ENCODE results near the gene PARP4. TPM values are rescaled to one million over a fixed set of nuclear protein-coding genes. Genes with fewer than 3 reads are reported as not detected.
"Not testable (repeated sequence)": the region's sequence is repeated elsewhere in the genome, so short reads cannot be mapped to it uniquely, and the experiment has no call there.

PARP4 gene
- total RNA-seq, 4 donors from 2014 or later: 17.0 to 31.6 (median 27.8) TPM

GRCh38 chr13:24506698-24507335, 5.8 kb downstream of the PARP4 start:
- TF ChIP-seq POLR2A (IDR thresholded peaks at IDR 0.05): no peak
- TF ChIP-seq CTCF (IDR thresholded peaks at IDR 0.05): no peak
- intact Hi-C loops (cut with DNase I; ENCODE audit: low total_unique reads): no loop called here
- WGBS, 2 donors: 96 to 97% methylated on average over 42 to 49 of the region's 50 CpGs
- no peak overlapping the region for H3K4me3 ChIP-seq (ENCODE audit: low read depth, poor library complexity, severe bottlenecking)
- DNase-seq (ENCODE audit: low spot score in 2 of 2): no peak

GRCh38 chr13:24506283-24506682, 6.3 kb downstream of the PARP4 start:
- 95 to 98% methylated on average over 6 of the region's 6 CpGs for WGBS, 2 donors
- DNase-seq (ENCODE audit: low spot score in 2 of 2); H3K4me3 ChIP-seq (ENCODE audit: low read depth, poor library complexity, severe bottlenecking); intact Hi-C loops (cut with DNase I; ENCODE audit: low total_unique reads): not testable (repeated sequence)

- no peak overlapping the region for H3K4me3 ChIP-seq (ENCODE audit: low read depth, poor library complexity, severe bottlenecking)
- no peak for TF ChIP-seq CTCF (IDR thresholded peaks at IDR 0.05)
- TF ChIP-seq POLR2A (IDR thresholded peaks at IDR 0.05): no peak
- DNase-seq (ENCODE audit: low spot score in 2 of 2): no peak
- intact Hi-C loops (cut with DNase I; ENCODE audit: low total_unique reads): no loop called here
- 95 to 98% methylated on average over 20 of the region's 20 CpGs for WGBS, 2 donors
Measured at GRCh38 chr13:24505756-24506155, 6.8 kb downstream of the PARP4 start.

GRCh38 chr13:24505256-24505655, 7.3 kb downstream of the PARP4 start:
- H3K4me3 ChIP-seq (ENCODE audit: low read depth, poor library complexity, severe bottlenecking): no peak overlapping the region
- TF ChIP-seq CTCF (IDR thresholded peaks at IDR 0.05) (no peak), POLR2A (IDR thresholded peaks at IDR 0.05) (no peak)
- intact Hi-C loops (cut with DNase I; ENCODE audit: low total_unique reads): no loop called here
- 84 to 95% methylated on average over 8 of the region's 8 CpGs for WGBS, 2 donors
- no peak for DNase-seq (ENCODE audit: low spot score in 2 of 2)

GRCh38 chr13:24503379-24503696, 9.2 kb downstream of the PARP4 start:
- intact Hi-C loops (cut with DNase I; ENCODE audit: low total_unique reads): no loop called here
- TF ChIP-seq POLR2A (IDR thresholded peaks at IDR 0.05): no peak
- TF ChIP-seq CTCF (IDR thresholded peaks at IDR 0.05): no peak
- WGBS, 2 donors: 84 to 90% methylated on average over 4 of the region's 4 CpGs
- H3K4me3 ChIP-seq (ENCODE audit: low read depth, poor library complexity, severe bottlenecking): no peak overlapping the region
- no peak for DNase-seq (ENCODE audit: low spot score in 2 of 2)

GRCh38 chr13:24502533-24503378, 9.8 kb downstream of the PARP4 start:
- intact Hi-C loops (cut with DNase I; ENCODE audit: low total_unique reads): no loop called here
- no peak for DNase-seq (ENCODE audit: low spot score in 2 of 2)
- 50 to 53% methylated on average over 8 of the region's 8 CpGs for WGBS, 2 donors

More at GRCh38 chr13:24502533-24503378, 9.8 kb downstream of the PARP4 start:
- H3K4me3 ChIP-seq (ENCODE audit: low read depth, poor library complexity, severe bottlenecking): no peak overlapping the region
- no peak for TF ChIP-seq CTCF (IDR thresholded peaks at IDR 0.05)
- TF ChIP-seq POLR2A (IDR thresholded peaks at IDR 0.05): no peak
